ENCODE results near the gene LHX2. TPM values are rescaled to one million over a fixed set of nuclear protein-coding genes. Genes with fewer than 3 reads are reported as not detected.
A peak's percentile ranks its signal among the peaks of the same experiment; 100 is the strongest.

LHX2 gene
- total and polyA plus RNA-seq, 2 of the 4 experiments (the other 2 are of a cell fraction): not detected

DNA sequence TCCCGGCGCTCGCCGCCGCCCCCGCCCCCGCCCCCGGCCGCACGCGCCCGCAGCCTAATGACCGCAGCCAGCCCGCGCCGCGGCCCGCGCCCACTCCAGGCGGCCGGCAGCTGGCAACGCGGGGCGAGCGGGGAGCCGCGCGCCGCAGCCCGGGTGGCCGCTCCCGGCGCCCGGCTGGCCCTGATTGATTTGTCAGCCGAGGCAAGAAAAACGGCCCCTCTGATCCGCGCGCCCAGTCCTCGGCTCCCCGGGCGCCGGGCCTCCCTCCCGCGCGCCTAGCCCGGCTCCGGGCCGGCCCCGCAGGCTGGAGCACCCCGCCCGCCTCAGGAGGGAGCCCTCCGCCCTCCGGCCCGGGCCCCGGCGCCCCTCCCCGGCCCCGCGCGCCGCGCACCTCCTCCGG, 11.9 kb upstream of the LHX2 start:
- 0% methylated on average over 15 of the region's 64 CpGs; no CpG with 5 or more reads in 1 of the 2 experiments for WGBS, 2 experiments (ENCODE audit: extremely low coverage in 2 of 2, insufficient read length in 1 of 2)
- BruUV-seq (replicated peaks): no TSS peak
- no peak overlapping the region for H2BK20ac ChIP-seq (ENCODE audit: low read depth, low read length)
- H2AK5ac ChIP-seq (ENCODE audit: low read depth, low read length): no peak overlapping the region
- no peak overlapping the region for H4K91ac ChIP-seq (ENCODE audit: insufficient read depth, low read depth, low read length)
- in situ Hi-C loops (cut with MboI; ENCODE audit: low sequenced_read_pairs): no loop called here
- dilution Hi-C loops (cut with HindIII; ENCODE audit: low sequenced_read_pairs, unreplicated experiment): no loop called here
- H3K36me3 ChIP-seq (ENCODE audit: control insufficient read depth, insufficient read depth, low read length): no peaks in the 10 kb centered on the region
- H3K56ac ChIP-seq (ENCODE audit: extremely low read depth, insufficient read depth, low read length): no peak overlapping the region
- TF ChIP-seq CTCF (conservative IDR thresholded peaks at IDR 0.05; ENCODE audit: low read depth, low read length) (no peak), BHLHE40 (IDR thresholded peaks at IDR 0.05; ENCODE audit: low read depth, low read length) (no peak), CEBPB (IDR thresholded peaks at IDR 0.05; ENCODE audit: low read depth, low read length) (no peak), RAD21 (IDR thresholded peaks at IDR 0.05; ENCODE audit: low read length) (no peak), MXI1 (IDR thresholded peaks at IDR 0.05; ENCODE audit: borderline replicate concordance, low read depth, low read length) (no peak), MAZ (IDR thresholded peaks at IDR 0.05; ENCODE audit: borderline replicate concordance, low read depth, low read length) (no peak), RFX5 (IDR thresholded peaks at IDR 0.05; ENCODE audit: low read depth, low read length) (no peak), NFE2L2 (IDR thresholded peaks at IDR 0.05; ENCODE audit: low read depth, low read length) (no peak), FOS (IDR thresholded peaks at IDR 0.05; ENCODE audit: low read depth, low read length) (no peak), CHD1 (IDR thresholded peaks at IDR 0.05; ENCODE audit: low read depth, low read length) (no peak), SMC3 (IDR thresholded peaks at IDR 0.05; ENCODE audit: low read depth, low read length) (no peak), MAFK (IDR thresholded peaks at IDR 0.05; ENCODE audit: low read depth, low read length) (no peak), RCOR1 (IDR thresholded peaks at IDR 0.05; ENCODE audit: insufficient replicate concordance, low read length) (no peak), POLR2A (IDR thresholded peaks at IDR 0.05; ENCODE audit: low read depth, low read length) (no peak)
- TF ChIP-seq, protein P1, sequence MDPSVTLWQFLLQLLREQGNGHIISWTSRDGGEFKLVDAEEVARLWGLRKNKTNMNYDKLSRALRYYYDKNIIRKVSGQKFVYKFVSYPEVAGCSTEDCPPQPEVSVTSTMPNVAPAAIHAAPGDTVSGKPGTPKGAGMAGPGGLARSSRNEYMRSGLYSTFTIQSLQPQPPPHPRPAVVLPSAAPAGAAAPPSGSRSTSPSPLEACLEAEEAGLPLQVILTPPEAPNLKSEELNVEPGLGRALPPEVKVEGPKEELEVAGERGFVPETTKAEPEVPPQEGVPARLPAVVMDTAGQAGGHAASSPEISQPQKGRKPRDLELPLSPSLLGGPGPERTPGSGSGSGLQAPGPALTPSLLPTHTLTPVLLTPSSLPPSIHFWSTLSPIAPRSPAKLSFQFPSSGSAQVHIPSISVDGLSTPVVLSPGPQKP (IDR thresholded peaks at IDR 0.05; ENCODE audit: borderline replicate concordance, low read depth, low read length): no peak
- TF ChIP-seq, protein P2, sequence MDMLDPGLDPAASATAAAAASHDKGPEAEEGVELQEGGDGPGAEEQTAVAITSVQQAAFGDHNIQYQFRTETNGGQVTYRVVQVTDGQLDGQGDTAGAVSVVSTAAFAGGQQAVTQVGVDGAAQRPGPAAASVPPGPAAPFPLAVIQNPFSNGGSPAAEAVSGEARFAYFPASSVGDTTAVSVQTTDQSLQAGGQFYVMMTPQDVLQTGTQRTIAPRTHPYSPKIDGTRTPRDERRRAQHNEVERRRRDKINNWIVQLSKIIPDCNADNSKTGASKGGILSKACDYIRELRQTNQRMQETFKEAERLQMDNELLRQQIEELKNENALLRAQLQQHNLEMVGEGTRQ (IDR thresholded peaks at IDR 0.05; ENCODE audit: low read depth, low read length): no peak
- DNase-seq (no peak), ATAC-seq (ENCODE audit: low read depth) (peak; percentile 50)
- H3K9me3 ChIP-seq (ENCODE audit: control insufficient read depth, insufficient read depth, low read length): peaks cover 11% of the 10 kb centered on the region
- no peak overlapping the region for H2AK9ac ChIP-seq (replicated peaks; ENCODE audit: low read depth, low read length, poor library complexity)
- H3K27me3 ChIP-seq (ENCODE audit: control insufficient read depth, insufficient read depth, low read length): peaks cover 91% of the 10 kb centered on the region
- no peak overlapping the region for H2AFZ ChIP-seq (replicated peaks; ENCODE audit: low read length, poor library complexity)
- H2BK15ac ChIP-seq (ENCODE audit: low read depth, low read length): no peak overlapping the region
- no peak overlapping the region for H4K8ac ChIP-seq (ENCODE audit: low read depth in 2 of 2, low read length in 2 of 2)
- H3K4me1 ChIP-seq (ENCODE audit: control insufficient read depth, insufficient read depth, low read length): no peaks in the 10 kb centered on the region
- no peak overlapping the region for H2BK120ac ChIP-seq (ENCODE audit: low read depth, low read length)
- H3K27ac ChIP-seq (ENCODE audit: insufficient read depth, low read length): no peak overlapping the region
- no peak overlapping the region for H3K9ac ChIP-seq (ENCODE audit: low read depth, low read length)
- no peak overlapping the region for H3K4me3 ChIP-seq (ENCODE audit: insufficient read depth, low read depth, low read length)
- H3K79me1 ChIP-seq (ENCODE audit: low read depth in 1 of 2, low read length in 2 of 2): no peaks in the 10 kb centered on the region
- H2BK5ac ChIP-seq (ENCODE audit: low read depth, low read length, poor library complexity, severe bottlenecking): no peak overlapping the region
- 0 out of 2 replicates have a peak, but pooled peaks cover 5% of the 10 kb centered on the region for H3K9me1 ChIP-seq (ENCODE audit: insufficient read depth, low read length)
- intact Hi-C loops (cut with micrococcal nuclease): no loop called here
- CTCF ChIA-PET: no interaction called here
- POLR2A ChIA-PET (ENCODE audit: unreplicated experiment): no interaction called here
- no peak overlapping the region for H3K4ac ChIP-seq (ENCODE audit: low read depth, low read length)
- peaks cover 7% of the 10 kb centered on the region; the same call in 1 of the 2 replicates for H4K20me1 ChIP-seq (ENCODE audit: insufficient read depth, low read length)
- no peak overlapping the region for H3K18ac ChIP-seq (ENCODE audit: low read depth, low read length)
- H4K5ac ChIP-seq (ENCODE audit: low read depth, low read length): no peak overlapping the region
- no peak overlapping the region for H3K4me2 ChIP-seq (ENCODE audit: low read depth, low read length)
- no peak overlapping the region for H3K14ac ChIP-seq (replicated peaks; ENCODE audit: low read depth, low read length)
- H3K23ac ChIP-seq (ENCODE audit: low read depth, low read length): no peak overlapping the region
